SK-MEL-5 (cell line): ENCODE measurements around the gene B4GALNT3. TPM values are rescaled to one million over a fixed set of nuclear protein-coding genes. Genes with fewer than 3 reads are reported as not detected.

ENCODE experiments used
- DNase-seq: peaks from one replicate; pipeline ENCODE4 v3.0.0-alpha.2; 2016; ENCODE audit warnings: low read depth, low spot score
- in situ Hi-C: cut with HindIII; loops from 2 replicates; pipeline ENCODE4 v1.10.0; 2016; ENCODE audit warnings: low sequenced_read_pairs, high pct_unique_total_duplicates, low pct_unique_long_range_greater_than_20kb
- total RNA-seq: library from RNA; depleted of rRNA; stranded (reverse); fragments of >200 nt; shearing (Covaris generic); gene quantifications from 2 replicates; pipeline ENCODE4 v1.2.3, GENCODE V29; 2014

B4GALNT3 gene
- total RNA-seq, 1 experiment from 2014 or later = 0.34 TPM

DNA sequence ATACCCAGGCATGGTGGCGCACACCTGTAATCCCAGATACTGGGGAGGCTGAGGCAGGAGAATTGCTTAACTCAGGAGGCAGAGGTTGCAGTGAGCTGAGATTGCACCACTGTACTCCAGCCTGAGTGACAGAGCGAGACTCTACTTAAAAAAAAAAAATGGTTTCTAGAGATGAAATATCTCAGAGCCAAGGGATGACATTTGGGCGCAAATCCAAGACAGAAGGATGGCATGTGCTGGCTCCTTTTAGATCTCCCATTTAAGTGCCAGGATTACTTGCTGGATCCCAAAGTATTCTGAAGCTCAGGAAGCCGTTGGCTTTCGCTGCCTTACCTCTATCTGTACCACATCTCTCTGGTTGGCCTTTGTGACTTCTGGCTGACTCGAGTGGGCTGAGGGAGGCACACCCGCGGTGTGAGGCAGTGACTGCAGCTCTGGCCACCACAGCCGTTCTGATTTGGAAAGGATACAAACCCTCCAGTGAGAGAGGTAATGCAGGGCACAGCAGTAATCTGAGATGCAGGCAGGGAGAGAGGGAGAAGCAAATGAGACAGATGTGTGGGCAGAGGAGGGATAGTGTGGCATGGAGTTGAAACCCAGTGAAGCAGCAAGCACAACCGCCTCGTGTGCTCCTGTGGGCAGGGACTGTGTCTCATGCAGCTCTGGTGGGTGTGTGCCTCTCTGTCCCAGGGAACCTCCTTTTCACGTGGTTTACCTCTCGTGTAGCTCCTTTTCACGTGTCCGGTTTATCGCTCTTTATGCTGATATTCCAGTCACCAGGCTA is 4.9 kb downstream of the B4GALNT3 start:
- in situ Hi-C loops = no loop called here
- no peak for DNase-seq

DNA sequence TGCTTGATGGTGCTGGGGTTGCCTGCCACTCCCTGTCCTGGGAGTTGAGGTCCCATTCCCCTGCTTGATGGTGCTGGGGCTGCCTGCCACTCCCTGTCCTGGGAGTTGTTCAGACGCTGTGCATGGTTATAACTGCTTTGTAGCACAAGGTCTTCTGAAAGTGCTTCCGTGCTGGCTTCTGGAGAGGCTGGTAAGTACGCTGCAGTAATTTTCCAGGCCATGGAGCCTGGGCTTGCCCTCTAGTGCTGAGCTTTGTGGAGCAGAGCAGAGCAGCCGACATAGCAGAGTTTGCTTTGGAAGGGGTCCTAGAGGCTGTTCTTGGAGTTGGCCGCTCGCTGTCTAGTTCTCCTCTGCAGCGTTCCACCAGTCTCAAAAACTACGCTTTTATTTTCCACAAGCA is 6.3 kb downstream of the B4GALNT3 start:
- in situ Hi-C loops = no loop called here
- DNase-seq = no peak

DNA sequence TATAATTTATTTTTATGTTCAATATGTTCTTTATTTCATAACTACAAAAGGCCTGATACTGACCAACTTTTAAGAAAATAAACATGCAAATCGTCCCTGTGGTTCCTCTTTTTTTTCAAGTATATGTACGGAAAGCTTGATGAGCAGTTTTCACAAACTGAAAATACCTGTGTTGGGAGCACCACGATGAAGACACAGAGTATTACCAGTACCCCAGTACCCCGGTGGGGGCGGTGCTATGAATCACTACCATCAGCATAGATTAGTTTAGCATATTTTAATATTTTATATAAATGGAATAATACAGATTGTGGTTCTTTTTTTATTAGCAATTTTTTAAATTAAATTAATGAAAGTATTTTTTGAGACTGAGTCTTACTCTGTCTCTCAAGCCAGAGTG is 7.0 kb downstream of the B4GALNT3 start:
- no peak for DNase-seq
- in situ Hi-C loops = no loop called here

DNA sequence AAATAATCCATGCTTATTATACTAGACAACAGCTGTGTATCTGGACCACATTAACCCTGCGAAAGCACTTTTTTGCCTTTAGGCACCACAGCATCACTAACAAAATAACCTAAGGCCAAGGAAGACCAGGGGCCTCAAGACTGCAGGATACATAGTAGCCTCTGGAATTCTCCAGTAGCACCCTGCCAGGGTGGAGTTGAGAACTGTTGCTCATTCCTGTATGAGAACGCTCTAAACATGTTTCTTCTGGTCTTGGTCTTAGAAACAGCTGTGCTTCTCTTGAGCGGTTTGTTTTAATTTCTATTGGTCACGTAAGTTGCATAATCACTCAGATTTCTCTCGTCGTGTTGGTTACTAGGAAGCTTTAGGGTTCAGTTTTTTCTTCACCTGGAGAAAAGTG is 7.9 kb downstream of the B4GALNT3 start:
- in situ Hi-C loops = no loop called here

DNA sequence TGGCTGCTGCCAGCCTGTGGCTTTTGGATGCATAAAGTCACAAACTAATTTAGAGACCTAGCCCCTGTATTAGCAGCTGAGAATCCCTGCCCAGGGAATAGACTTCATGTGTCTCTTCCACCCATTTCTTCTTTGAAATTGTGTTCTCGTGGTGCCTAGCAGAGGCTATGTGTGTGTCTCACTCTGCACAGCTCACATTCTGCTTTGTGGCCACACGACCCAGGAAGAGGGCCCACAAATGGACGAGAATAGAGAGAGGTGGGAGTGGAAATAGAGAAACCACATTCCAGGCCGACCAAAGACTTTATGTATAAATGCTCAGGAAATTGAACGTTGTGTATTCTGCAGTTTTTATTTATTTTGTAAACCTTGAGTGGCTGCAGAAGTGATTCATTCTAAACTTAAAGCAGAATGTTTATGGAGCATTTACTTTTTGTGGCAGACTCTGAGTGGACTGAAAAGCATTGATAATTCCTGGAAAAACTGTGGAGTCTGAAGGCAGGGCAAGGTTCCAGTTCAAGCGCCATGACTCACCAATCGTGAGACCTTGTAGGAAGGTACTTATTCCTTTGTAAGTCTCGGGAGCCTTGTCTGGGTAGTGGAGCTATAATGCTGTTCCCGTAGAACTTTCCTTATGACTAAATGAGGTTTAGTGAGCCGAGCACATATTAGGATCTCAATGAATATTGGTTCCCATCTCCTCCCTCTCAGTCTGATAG is 9.1 kb downstream of the B4GALNT3 start:
- DNase-seq = no peak
- in situ Hi-C loops = no loop called here

More for the DNA sequence above, 7.9 kb downstream of the B4GALNT3 start:
- no peak for DNase-seq

DNA sequence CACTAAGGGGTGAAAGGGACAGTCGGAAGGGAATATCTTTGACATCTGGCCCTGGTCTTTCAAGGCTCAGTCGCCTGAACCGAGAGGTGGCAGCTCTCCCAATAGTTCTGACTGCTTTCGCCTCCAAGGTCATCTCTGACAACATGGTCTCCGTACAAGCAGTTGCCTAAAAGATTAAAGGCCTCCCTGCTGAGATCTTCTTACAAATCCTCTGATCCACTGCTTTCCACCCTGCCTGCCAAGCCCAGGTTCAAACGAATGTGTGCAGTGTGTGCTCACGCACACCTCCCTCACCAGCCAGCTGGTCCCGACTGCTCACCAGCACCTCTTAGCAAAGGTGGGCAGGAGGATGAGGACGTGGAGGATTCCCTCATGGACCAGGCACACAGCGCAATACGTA is 10.4 kb downstream of the B4GALNT3 start:
- no peak for DNase-seq
- in situ Hi-C loops = no loop called here

DNA sequence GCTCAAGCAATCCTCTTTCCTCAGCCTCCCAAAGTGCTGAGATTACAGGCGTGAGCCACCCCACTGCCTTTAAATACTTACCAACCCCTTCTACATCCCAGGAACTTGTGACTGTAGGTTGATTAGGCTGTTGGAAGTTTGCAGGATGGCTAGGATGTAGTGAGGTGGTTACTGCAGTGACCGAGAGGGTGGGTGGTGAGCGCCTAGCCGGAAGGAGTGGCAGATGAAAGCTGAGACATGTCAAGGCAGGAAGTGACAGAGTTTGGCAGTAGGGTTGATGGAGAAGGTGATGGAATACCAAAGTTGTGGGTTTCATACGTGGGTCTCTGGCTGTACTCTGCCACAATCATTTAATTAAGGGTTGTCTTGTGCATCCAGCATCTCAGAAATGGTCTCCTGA is 13.5 kb downstream of the B4GALNT3 start:
- no peak for DNase-seq
- in situ Hi-C loops = no loop called here

DNA sequence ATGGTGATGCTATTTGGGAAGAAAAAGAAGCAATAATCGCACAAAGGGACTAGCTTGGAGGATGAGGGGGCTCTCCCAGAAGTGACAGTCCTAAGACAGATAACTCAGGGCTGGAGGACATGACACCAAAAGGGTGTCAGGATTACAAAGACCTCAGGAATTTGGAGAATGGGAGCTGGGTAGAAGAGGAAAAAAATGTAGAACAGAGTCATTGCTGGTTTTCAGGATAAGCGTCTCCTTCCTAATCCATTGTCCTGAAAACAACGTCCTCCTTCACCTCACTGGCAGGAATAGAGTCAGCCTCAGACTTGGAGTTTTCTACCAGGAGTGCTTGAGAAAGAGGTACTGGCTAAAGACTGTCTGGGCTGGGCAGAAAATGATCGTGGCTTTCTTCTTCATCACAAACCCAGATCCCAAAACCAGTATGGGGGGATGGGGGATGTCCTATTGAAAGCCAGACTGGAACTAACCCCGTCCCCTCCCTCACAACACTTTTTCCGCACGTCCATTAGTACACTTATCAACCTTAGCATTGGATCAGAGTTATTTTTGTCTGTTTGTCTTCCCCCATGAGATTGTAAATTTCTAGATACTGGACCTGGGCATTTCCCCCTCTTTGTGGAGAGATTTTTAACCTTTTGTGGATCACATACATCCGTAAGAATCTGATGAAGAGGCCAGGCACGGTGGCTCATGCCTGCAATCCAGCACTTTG is 14.3 kb downstream of the B4GALNT3 start:
- DNase-seq = no peak
- in situ Hi-C loops = no loop called here

DNA sequence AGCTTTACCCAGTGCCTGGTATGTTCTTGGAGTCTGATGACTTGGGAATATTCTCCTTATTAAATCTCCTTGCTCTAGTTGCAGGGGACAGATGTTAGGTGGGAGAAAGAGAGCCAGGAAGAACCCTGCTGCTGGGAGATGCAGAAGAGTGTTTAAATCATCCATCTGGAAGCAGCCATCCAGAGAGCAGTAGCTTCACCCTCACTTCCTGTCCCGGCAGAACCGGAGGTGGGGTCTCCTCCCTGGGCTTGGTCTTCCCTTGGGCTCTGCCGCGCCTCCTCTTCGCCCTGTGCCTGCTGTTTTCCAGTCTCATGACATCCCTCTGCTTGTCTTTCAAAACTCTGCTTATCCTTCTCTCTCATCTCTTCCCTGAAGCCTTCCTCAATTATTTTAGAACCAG is 15.5 kb downstream of the B4GALNT3 start:
- in situ Hi-C loops = no loop called here

DNA sequence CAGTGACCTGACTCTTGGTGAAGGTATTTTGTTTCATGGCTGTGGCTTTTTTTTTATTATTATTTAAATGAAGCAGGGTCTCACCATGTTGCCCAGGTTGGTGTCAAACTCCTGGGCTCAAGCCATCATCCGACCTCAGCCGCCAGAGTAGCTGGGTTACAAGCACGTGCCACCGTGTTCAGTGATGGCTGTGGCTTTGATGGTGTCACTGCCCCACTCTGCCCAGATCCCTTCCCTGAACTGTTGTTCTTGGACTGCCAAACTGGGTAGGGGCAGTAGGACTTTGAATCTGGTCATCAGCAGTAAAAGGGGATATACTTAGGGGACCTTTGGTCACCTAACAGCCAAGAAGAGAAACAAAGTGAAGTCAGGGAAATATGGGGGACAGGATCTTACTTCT is 19.4 kb downstream of the B4GALNT3 start:
- DNase-seq = no peak
- in situ Hi-C loops = no loop called here

More for the DNA sequence above, 15.5 kb downstream of the B4GALNT3 start:
- no peak for DNase-seq

DNA sequence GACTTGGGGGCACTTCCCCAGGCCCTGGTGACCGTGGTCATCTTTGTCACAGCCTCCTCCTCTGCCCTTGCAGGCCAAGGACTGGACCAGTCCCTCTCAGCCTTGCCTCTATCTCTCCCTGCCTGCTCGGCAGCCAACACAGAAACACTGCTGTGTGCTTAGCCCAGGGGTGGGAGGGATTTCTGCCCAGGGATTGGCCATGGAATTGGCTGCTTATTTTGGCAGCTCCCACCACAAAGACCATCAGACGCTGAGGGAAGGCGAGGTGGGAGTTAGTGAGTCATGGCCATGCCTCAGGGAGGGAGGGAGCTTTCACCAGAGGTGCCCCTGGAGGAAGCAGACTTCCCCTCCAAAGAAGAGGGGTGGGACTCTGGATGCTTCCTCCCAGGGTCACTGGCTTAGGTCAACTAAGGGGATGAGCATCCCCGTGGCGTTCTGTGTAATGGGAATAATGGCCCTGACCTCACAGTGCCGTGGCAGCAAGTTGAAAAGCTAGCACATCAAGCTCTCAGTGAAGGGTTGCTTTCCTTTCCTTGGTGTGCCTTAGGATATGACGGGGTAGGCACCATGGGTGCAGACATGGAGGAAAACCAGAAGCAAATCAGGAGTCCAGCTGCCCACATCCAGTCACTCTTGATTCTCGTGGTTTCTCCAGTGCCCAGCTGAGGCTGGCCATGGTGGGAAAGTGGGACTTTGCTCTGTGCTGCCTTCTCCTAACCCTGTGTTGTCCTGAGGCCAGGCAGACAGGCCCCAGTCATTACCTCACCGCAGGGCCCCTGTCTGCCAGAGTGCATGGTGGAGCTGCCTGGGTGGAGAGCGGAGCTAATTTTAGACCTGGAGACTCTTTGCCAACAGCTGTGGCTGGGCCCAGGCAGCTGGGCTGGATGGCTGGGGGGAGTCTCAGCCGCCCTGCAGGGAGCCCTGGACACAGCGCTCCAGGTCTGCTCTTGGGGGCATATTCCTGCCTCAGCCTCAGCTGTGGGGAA is 21.4 kb downstream of the B4GALNT3 start:
- in situ Hi-C loops = no loop called here
- DNase-seq = no peak

DNA sequence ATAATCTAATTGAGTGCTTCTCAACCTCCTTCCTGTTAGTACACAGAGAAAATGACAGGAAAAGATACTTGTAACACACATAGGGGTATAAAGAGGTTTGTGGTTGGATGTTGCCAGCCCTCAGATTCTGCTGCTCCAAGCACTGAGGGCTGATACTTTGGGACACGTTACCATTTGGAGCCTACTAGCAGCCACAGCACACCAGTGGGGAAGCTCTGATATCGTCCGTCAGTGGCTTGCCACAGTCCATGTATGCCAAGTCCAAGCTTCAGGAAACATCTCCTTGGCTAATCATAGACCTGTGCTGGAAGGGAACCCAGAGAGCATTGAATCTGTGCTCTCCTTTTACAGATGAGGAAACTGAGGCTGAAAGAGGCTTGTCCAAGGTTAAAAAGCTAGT is 22.3 kb downstream of the B4GALNT3 start:
- in situ Hi-C loops = no loop called here
- no peak for DNase-seq

DNA sequence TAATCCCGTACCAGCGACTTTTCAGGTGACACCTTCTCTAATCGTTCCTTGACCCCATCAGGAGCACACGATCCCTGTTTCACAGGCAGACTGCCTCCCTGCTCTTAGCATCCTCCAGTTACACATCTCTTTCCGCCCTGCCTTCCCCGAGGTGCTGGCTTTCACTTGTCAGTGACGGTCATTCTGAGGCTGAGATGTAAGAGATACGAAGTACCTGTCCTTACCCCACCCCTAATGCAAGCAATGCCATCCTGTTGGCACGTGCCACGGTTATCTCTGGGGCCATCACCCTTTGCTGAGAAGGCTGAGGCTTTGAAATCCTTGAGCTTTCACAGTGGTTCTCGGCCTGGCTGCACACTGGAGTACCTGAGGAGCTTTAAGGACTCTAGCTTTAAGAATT is 24.4 kb downstream of the B4GALNT3 start:
- in situ Hi-C loops = no loop called here

DNA sequence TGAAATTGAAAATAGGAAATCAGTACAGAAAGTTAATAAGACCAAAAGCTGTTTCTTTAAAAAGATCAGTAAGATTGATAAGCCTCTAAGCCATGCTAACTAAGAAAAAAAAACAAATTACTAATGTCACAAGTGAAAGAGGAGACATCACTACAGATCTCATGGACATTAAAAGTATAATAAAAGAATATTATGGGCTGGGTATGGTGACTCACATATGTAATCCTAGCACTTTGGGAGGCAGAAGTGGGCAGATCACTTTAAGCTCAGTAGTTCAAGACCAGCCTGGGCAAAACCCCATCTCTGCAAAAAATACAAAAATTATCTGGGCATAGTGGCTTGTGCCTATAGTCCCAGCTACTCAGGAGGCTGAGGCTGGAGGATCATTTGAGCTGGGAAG is 30.5 kb downstream of the B4GALNT3 start:
- in situ Hi-C loops = no loop called here
- DNase-seq = no peak

More for the DNA sequence above, 24.4 kb downstream of the B4GALNT3 start:
- no peak for DNase-seq

DNA sequence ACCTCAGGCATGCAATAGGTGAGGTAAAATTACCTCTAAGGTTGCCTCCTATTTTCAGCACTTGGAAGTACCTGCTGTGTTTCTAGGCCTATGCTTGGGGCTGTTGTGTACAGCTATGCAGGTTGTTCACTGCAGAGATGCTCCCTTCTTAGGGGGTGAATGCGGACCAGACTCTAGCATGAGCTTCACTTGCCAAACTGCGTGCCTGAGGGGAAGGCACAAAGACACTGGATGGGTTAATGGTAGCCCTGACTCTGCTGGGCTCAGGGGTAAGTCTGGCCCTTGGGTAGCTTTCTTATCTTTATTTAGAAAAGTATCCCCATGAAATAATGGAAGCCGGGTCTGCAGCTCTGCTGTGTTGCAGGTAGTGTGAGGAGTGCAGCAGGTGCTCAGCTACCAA is 35.7 kb downstream of the B4GALNT3 start:
- in situ Hi-C loops = no loop called here
- no peak for DNase-seq

DNA sequence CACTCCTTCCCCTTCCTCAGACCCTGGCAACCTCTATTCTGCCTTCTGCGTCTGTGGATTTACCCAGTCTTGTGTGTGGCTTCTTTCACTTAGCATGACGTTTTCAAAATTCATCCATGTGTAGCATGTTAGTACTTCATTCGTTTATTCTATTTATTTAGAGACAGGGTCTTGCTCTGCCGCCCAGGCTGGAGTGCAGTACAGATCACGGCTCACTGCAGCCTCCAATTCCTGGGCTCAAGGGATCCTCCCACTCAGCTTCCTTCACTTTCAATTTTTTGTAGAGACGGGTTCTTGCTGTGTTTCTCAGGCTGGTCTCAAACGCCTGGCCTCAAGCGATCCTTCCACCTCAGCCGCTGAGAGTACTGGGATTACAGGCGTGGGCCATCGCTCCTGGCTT is 37.0 kb downstream of the B4GALNT3 start:
- in situ Hi-C loops = no loop called here
- no peak for DNase-seq

DNA sequence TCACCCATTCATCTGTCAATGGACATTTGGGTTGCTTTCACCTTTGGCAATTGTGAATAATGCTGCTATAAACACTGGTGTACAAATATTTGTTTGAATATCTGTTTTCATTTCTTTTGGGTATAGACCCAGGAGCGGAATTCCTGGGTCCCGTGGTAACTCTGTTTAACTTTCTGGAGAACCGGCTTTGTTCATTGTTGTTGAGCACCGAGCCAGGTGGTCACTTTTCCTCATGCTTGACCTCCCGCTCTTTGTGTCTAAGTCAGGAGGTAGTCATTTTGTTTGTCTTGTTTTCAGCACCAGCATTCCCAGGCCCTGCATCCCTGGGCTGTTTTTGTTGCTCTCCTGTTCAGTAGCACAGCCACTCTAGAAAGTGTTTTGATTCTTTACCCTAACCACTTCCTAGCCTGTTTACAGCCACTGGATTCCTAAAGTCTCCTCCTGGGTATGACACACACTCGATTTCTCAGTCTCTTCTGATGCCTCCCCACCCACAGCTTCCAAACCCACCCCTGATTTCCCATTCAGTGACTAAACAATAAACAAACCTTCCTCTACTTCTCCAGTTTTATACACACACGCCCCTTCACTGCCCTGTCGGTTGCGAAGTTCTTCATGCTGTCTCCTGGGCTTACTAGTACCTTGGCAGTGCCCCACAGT is 37.9 kb downstream of the B4GALNT3 start:
- no peak for DNase-seq
- in situ Hi-C loops = no loop called here
